Measurements from ENCODE around the gene ARNT2.

Gene ARNT2

GRCh38 chr15:80604583-80605575 lies 200.7 kb downstream of the ARNT2 start:
- no peak for DNase-seq

- no peak for DNase-seq
Measured at GRCh38 chr15:80605591-80606150, 201.5 kb downstream of the ARNT2 start.

GRCh38 chr15:80606511-80607071 lies 202.4 kb downstream of the ARNT2 start:
- no peak for DNase-seq

GRCh38 chr15:80607287-80607980 lies 203.3 kb downstream of the ARNT2 start:
- no peak for DNase-seq

- DNase-seq: no peak
Measured at GRCh38 chr15:80608688-80609087, 204.5 kb downstream of the ARNT2 start.

GRCh38 chr15:80609091-80609490 lies 204.9 kb downstream of the ARNT2 start:
- DNase-seq: no peak

GRCh38 chr15:80609512-80609946 lies 205.3 kb downstream of the ARNT2 start:
- DNase-seq: no peak

- no peak for DNase-seq
Measured at GRCh38 chr15:80611543-80612080, 207.4 kb downstream of the ARNT2 start.

GRCh38 chr15:80612118-80612823 lies 208.1 kb downstream of the ARNT2 start:
- no peak for DNase-seq

GRCh38 chr15:80613762-80614365 lies 209.7 kb downstream of the ARNT2 start:
- DNase-seq: no peak

- no peak for DNase-seq
Measured at GRCh38 chr15:80614711-80615360, 210.7 kb downstream of the ARNT2 start.

- no peak for DNase-seq
Measured at GRCh38 chr15:80615361-80615736, 211.2 kb downstream of the ARNT2 start.

- DNase-seq: no peak
Measured at GRCh38 chr15:80615783-80616391, 211.7 kb downstream of the ARNT2 start.

- DNase-seq: no peak
Measured at GRCh38 chr15:80618685-80619400, 214.7 kb downstream of the ARNT2 start.

- no peak for DNase-seq
Measured at GRCh38 chr15:80619680-80620079, 215.5 kb downstream of the ARNT2 start.

- DNase-seq: no peak
Measured at GRCh38 chr15:80620141-80620540, 216.0 kb downstream of the ARNT2 start.

- DNase-seq: no peak
Measured at GRCh38 chr15:80620931-80621330, 216.7 kb downstream of the ARNT2 start.

- no peak for DNase-seq
Measured at GRCh38 chr15:80626643-80627120, 222.5 kb downstream of the ARNT2 start.

- no peak for DNase-seq
Measured at GRCh38 chr15:80629355-80629754, 225.2 kb downstream of the ARNT2 start.

GRCh38 chr15:80630981-80631380 lies 226.8 kb downstream of the ARNT2 start:
- DNase-seq: no peak

Data from activated CD4-positive, CD25-positive, alpha-beta regulatory T cell treated with anti-CD3 and anti-CD28 coated beads, Interleukin-2, amount 50 U/mL, for 72 hours (primary cell).